GM23338 (cell line): ENCODE measurements around the gene GNAS. TPM values are rescaled to one million over a fixed set of nuclear protein-coding genes. Genes with fewer than 3 reads are reported as not detected.
A peak's percentile ranks its signal among the peaks of the same experiment; 100 is the strongest.

ENCODE experiments used
- ATAC-seq: fragments of 200-7000 bp; cut with Tn5 transposase; 3 replicates; pipeline ENCODE4 v1.9.1; 2020
- DNase-seq: peaks from one replicate; pipeline ENCODE4 v3.0.0-alpha.2; 2015; ENCODE audit warnings: low spot score
- H2AFZ ChIP-seq: fragments of 200-600 bp; sonication (generic); 2 replicates; pipeline ENCODE4 v1.8.0; 2016; ENCODE audit warnings: antibody characterized with exemption, mild to moderate bottlenecking, moderate library complexity
- H3F3A ChIP-seq: fragments of 200-600 bp; sonication (generic); replicated peaks from 2 replicates; pipeline ENCODE4 v1.8.0; 2017; ENCODE audit warnings: antibody characterized with exemption, mixed run types, low read depth
- H3K27ac ChIP-seq: fragments of 200-600 bp; sonication (generic); 2 replicates; pipeline ENCODE4 v1.6.1; 2016; ENCODE audit warnings: low read depth
- H3K27me3 ChIP-seq: fragments of 200-600 bp; sonication (generic); 2 replicates; pipeline ENCODE4 v1.8.0; 2016; ENCODE audit warnings: mild to moderate bottlenecking, mixed run types, moderate library complexity; ENCODE audit not compliant: insufficient read depth
- H3K36me3 ChIP-seq: fragments of 200-600 bp; sonication (generic); 2 replicates; pipeline ENCODE4 v1.8.0; 2016; ENCODE audit warnings: mild to moderate bottlenecking; ENCODE audit not compliant: insufficient read depth
- H3K4me1 ChIP-seq: fragments of 200-600 bp; sonication (generic); 2 replicates; pipeline ENCODE4 v1.8.0; 2016; ENCODE audit warnings: mild to moderate bottlenecking, moderate library complexity; ENCODE audit not compliant: insufficient read depth
- H3K4me2 ChIP-seq: fragments of 200-600 bp; sonication (generic); 2 replicates; pipeline ENCODE4 v1.7.1; 2017; ENCODE audit warnings: mixed run types
- H3K4me3 ChIP-seq: fragments of 200-600 bp; sonication (generic); 2 replicates; pipeline ENCODE4 v1.6.1; 2016; ENCODE audit warnings: mixed run types
- H3K79me2 ChIP-seq: fragments of 200-600 bp; sonication (generic); replicated peaks from 2 replicates; pipeline ENCODE4 v1.8.0; 2017; ENCODE audit warnings: mild to moderate bottlenecking; ENCODE audit not compliant: insufficient read depth
- H3K9me2 ChIP-seq: fragments of 200-600 bp; sonication (generic); 2 replicates; pipeline ENCODE4 v1.8.0; 2017; ENCODE audit not compliant: insufficient read depth
- H4K20me1 ChIP-seq: fragments of 200-600 bp; sonication (generic); replicated peaks from 2 replicates; pipeline ENCODE4 v1.8.0; 2017; ENCODE audit warnings: mild to moderate bottlenecking; ENCODE audit not compliant: insufficient read depth
- H3K27ac Mint-ChIP-seq: 2 replicates; pipeline ENCODE4 v1.8.0; 2020; ENCODE audit warnings: inconsistent platforms, mild to moderate bottlenecking, moderate library complexity, mixed read lengths
- H3K27me3 Mint-ChIP-seq: 3 replicates; pipeline ENCODE4 v1.8.0; 2022; ENCODE audit warnings: low read depth, mild to moderate bottlenecking, moderate library complexity, mixed read lengths, inconsistent platforms; ENCODE audit not compliant: insufficient read depth, poor library complexity
- H3K36me3 Mint-ChIP-seq: 3 replicates; pipeline ENCODE4 v1.8.0; 2021; ENCODE audit warnings: low read depth, mild to moderate bottlenecking, inconsistent platforms, moderate library complexity, mixed read lengths
- H3K4me1 Mint-ChIP-seq: 3 replicates; pipeline ENCODE4 v1.8.0; 2020; ENCODE audit warnings: mild to moderate bottlenecking, inconsistent platforms, mixed read lengths
- H3K4me3 Mint-ChIP-seq: 3 replicates; pipeline ENCODE4 v1.8.0; 2021; ENCODE audit warnings: moderate library complexity, mild to moderate bottlenecking, inconsistent platforms, mixed read lengths
- H3K9me3 Mint-ChIP-seq: 3 replicates; pipeline ENCODE4 v1.8.0; 2020; ENCODE audit warnings: moderate library complexity, mild to moderate bottlenecking, inconsistent platforms, mixed read lengths
- CREB1 ChIP-seq: fragments of 250-450 bp; sonication (Bioruptor Pico); IDR thresholded peaks from 2 replicates; pipeline ENCODE4 v1.5.0; 2020; ENCODE audit warnings: low read depth, mild to moderate bottlenecking, moderate library complexity
- CTCF ChIP-seq, 2 experiments: fragments of 200-600 bp in 1 of 2; sonication (generic) in 1 of 2; conservative IDR thresholded peaks; 2 replicates each; pipeline versions ENCODE4 v1.5.1 to v1.6.1; 2016 to 2017; ENCODE audit warnings: antibody characterized with exemption in 2 of 2, low read depth in 2 of 2, mild to moderate bottlenecking in 2 of 2, moderate library complexity in 1 of 2
- EZH2phosphoT487 ChIP-seq: fragments of 200-600 bp; sonication (generic); IDR thresholded peaks from one replicate; pipeline ENCODE4 v1.8.1; 2018; ENCODE audit warnings: antibody characterized with exemption; ENCODE audit not compliant: unreplicated experiment
- JUNB ChIP-seq: IDR thresholded peaks from one replicate; pipeline ENCODE4 v1.6.1; 2016; ENCODE audit warnings: antibody characterized with exemption; ENCODE audit not compliant: unreplicated experiment
- NANOG ChIP-seq: IDR thresholded peaks from 2 replicates; pipeline ENCODE4 v1.6.1; 2016; ENCODE audit warnings: antibody characterized with exemption, borderline replicate concordance
- POLR2AphosphoS5 ChIP-seq: IDR thresholded peaks from 2 replicates; pipeline ENCODE4 v1.6.1; 2016; ENCODE audit warnings: antibody characterized with exemption, low read depth
- ZNF114 ChIP-seq: fragments of 250-450 bp; sonication (Bioruptor Pico); IDR thresholded peaks from 2 replicates; pipeline ENCODE4 v1.5.0; 2020; ENCODE audit warnings: mild to moderate bottlenecking, moderate library complexity
- ZNF331 ChIP-seq: fragments of 250-450 bp; sonication (Bioruptor Pico); IDR thresholded peaks from 2 replicates; pipeline ENCODE4 v1.5.0; 2020; ENCODE audit warnings: low read depth, mild to moderate bottlenecking, moderate library complexity
- polyA plus RNA-seq: library from polyadenylated mRNA; unstranded; fragments of >200 nt; fragmentation: Nextera tagmentation; extraction: Ambion mirVana; gene quantifications from 2 replicates; pipeline ENCODE4 v1.2.1, GENCODE V29; 2016
- total RNA-seq: library from RNA; depleted of rRNA; stranded (reverse); fragments of >200 nt; shearing (Covaris generic); gene quantifications from 2 replicates; pipeline ENCODE4 v1.2.3, GENCODE V29; 2014
- TF ChIP-seq, protein P1 (sequence below): IDR thresholded peaks from 2 replicates; pipeline ENCODE4 v1.6.1; 2016; ENCODE audit warnings: antibody characterized with exemption
- TF ChIP-seq, protein P2 (sequence below): IDR thresholded peaks from one replicate; pipeline ENCODE4 v1.6.1; 2018; ENCODE audit warnings: antibody characterized with exemption; ENCODE audit not compliant: unreplicated experiment

Gene GNAS
- total and polyA plus RNA-seq, 2 experiments from 2014 or later: 917 to 1,042 TPM

DNA sequence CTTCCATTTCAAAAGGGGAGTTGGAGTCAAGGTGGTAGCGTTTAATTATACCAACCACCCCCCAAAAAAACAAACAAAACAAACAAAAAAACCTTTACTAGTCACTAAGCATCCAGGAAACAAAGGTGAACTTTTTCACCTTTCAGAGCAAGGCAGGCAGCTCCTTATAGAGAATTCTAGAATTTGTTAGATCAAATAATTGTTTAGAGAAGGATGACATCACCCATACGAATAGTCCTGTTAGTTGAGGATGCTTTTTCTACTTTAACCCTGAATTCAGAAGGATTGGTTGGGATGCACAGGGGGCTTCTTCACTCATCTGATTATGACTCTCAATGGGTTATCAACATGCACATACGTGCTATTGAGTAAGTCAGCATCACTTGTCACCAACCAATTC, 44.3 kb downstream of the GNAS start:
- no peak for TF ChIP-seq CTCF (conservative IDR thresholded peaks at IDR 0.05; ENCODE audit: low read depth in 2 of 2)
- TF ChIP-seq, protein P1, sequence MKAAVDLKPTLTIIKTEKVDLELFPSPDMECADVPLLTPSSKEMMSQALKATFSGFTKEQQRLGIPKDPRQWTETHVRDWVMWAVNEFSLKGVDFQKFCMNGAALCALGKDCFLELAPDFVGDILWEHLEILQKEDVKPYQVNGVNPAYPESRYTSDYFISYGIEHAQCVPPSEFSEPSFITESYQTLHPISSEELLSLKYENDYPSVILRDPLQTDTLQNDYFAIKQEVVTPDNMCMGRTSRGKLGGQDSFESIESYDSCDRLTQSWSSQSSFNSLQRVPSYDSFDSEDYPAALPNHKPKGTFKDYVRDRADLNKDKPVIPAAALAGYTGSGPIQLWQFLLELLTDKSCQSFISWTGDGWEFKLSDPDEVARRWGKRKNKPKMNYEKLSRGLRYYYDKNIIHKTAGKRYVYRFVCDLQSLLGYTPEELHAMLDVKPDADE: no peak
- H3F3A ChIP-seq: no peaks in the 10 kb centered on the region
- Mint-ChIP-seq H3K36me3 (peaks cover 63% of the 10 kb centered on the region), H3K27ac (no peak overlapping the region), H3K4me3 (peak overlapping the region; percentile 9; the same call in 2 of the 3 replicates), H3K4me1 (peaks cover 82% of the 10 kb centered on the region), H3K27me3 (peaks cover 21% of the 10 kb centered on the region), H3K9me3 (no peaks in the 10 kb centered on the region)
- H3K4me2 ChIP-seq: peak overlapping the region; percentile 62; the same call in 1 of the 2 replicates
- peaks cover 84% of the 10 kb centered on the region for H3K4me1 ChIP-seq
- no peak overlapping the region for H2AFZ ChIP-seq
- peaks cover 49% of the 10 kb centered on the region for H4K20me1 ChIP-seq
- no peak overlapping the region for H3K4me3 ChIP-seq
- H3K36me3 ChIP-seq: no peaks in the 10 kb centered on the region
- ATAC-seq: no peak
- peak overlapping the region; percentile 50; the same call in 1 of the 2 replicates for H3K27ac ChIP-seq
- peaks cover 94% of the 10 kb centered on the region for H3K79me2 ChIP-seq
- no peaks in the 10 kb centered on the region for H3K9me2 ChIP-seq
- DNase-seq: no peak
- H3K27me3 ChIP-seq: no peaks in the 10 kb centered on the region

DNA sequence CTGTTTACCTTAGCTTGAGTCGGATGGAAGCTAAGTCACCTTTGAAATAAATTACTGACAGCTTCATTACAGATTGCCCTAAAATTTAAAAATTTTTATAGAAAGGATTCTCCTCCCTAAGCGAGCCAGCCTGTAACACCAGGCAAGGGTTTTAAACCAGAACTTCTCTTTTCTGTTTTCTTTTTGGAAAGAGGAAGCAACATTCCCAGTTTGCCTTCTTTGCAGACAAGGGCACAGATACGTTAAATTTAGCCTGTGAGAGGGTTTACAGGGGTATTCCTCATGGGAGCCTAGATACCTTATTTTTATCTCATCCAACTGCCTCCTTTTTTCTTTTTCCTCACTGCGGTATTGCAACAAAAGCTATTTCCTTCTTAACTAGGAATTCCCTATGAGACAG, 45.0 kb downstream of the GNAS start:
- peak overlapping the region; percentile 62; the same call in 1 of the 2 replicates for H3K4me2 ChIP-seq
- peaks cover 16% of the 10 kb centered on the region for H3K27me3 Mint-ChIP-seq
- ATAC-seq: no peak
- peak overlapping the region; percentile 31; the same call in 1 of the 2 replicates for H3K27ac Mint-ChIP-seq
- peaks cover 90% of the 10 kb centered on the region for H3K4me1 ChIP-seq
- peak overlapping the region; percentile 50 for H3K27ac ChIP-seq
- no peak for DNase-seq
- H2AFZ ChIP-seq: no peak overlapping the region
- no peaks in the 10 kb centered on the region for H3K27me3 ChIP-seq
- H3K36me3 Mint-ChIP-seq: peaks cover 68% of the 10 kb centered on the region
- peaks cover 100% of the 10 kb centered on the region for H3K79me2 ChIP-seq
- H3F3A ChIP-seq: no peaks in the 10 kb centered on the region
- H3K36me3 ChIP-seq: no peaks in the 10 kb centered on the region
- H4K20me1 ChIP-seq: peaks cover 54% of the 10 kb centered on the region
- H3K9me2 ChIP-seq: no peaks in the 10 kb centered on the region
- peaks cover 87% of the 10 kb centered on the region for H3K4me1 Mint-ChIP-seq
- H3K4me3 ChIP-seq: no peak overlapping the region
- H3K9me3 Mint-ChIP-seq: no peaks in the 10 kb centered on the region
- peak overlapping the region; percentile 19; the same call in 1 of the 3 replicates for H3K4me3 Mint-ChIP-seq
- TF ChIP-seq CTCF (conservative IDR thresholded peaks at IDR 0.05; ENCODE audit: low read depth in 2 of 2): no peak
- TF ChIP-seq ZNF331 (CRISPR knock-in tag): no peak
- TF ChIP-seq ZNF114 (CRISPR knock-in tag): no peak
- TF ChIP-seq, protein P1: no peak
- no peak for TF ChIP-seq NANOG
- TF ChIP-seq CREB1 (CRISPR knock-in tag): no peak
- TF ChIP-seq JUNB: no peak
- no peak for TF ChIP-seq EZH2phosphoT487
- TF ChIP-seq POLR2AphosphoS5: no peak
- TF ChIP-seq, protein P2, sequence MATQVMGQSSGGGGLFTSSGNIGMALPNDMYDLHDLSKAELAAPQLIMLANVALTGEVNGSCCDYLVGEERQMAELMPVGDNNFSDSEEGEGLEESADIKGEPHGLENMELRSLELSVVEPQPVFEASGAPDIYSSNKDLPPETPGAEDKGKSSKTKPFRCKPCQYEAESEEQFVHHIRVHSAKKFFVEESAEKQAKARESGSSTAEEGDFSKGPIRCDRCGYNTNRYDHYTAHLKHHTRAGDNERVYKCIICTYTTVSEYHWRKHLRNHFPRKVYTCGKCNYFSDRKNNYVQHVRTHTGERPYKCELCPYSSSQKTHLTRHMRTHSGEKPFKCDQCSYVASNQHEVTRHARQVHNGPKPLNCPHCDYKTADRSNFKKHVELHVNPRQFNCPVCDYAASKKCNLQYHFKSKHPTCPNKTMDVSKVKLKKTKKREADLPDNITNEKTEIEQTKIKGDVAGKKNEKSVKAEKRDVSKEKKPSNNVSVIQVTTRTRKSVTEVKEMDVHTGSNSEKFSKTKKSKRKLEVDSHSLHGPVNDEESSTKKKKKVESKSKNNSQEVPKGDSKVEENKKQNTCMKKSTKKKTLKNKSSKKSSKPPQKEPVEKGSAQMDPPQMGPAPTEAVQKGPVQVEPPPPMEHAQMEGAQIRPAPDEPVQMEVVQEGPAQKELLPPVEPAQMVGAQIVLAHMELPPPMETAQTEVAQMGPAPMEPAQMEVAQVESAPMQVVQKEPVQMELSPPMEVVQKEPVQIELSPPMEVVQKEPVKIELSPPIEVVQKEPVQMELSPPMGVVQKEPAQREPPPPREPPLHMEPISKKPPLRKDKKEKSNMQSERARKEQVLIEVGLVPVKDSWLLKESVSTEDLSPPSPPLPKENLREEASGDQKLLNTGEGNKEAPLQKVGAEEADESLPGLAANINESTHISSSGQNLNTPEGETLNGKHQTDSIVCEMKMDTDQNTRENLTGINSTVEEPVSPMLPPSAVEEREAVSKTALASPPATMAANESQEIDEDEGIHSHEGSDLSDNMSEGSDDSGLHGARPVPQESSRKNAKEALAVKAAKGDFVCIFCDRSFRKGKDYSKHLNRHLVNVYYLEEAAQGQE: no peak
